ENCODE results near the gene FHL1.
"Not testable (repeated sequence)": the region's sequence is repeated elsewhere in the genome, so short reads cannot be mapped to it uniquely, and the experiment has no call there.

The FHL1 gene

DNA sequence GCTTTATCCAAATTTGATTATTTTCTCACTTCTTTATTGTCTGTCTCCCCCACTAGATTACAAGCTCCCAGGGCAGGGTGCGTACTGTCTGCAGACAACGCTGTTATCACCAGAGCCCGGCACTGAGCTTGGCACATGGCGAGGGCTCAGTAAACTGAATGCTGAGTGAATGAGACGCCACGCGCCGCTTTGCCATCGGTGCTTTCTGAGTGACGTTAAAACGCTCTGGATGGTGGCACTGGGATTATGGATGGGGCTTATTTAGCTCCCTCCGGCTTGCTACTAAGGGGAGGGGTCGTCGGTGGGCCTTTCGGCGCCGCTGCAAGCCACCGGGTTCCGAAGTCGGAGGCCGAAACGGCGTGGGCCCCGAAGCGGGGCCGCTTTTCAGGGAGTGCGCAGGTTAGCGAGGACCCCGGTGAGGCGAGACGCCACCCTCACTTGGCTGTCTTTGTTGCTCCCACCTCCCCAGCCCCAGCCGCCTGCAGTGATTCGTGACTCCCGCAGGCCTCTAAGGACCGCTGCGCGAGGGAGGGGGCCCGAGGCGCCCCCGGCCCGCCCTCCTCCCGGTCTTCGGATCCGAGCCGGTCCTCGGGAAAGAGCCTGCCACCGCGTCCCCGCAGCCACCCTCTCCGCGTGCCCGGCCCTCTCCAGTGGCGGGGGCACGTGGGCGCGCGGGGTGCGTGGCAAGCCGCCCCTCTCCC lies 569 bp upstream of the FHL1 start:
- DNase-seq (ENCODE audit: low spot score): no peak

DNA sequence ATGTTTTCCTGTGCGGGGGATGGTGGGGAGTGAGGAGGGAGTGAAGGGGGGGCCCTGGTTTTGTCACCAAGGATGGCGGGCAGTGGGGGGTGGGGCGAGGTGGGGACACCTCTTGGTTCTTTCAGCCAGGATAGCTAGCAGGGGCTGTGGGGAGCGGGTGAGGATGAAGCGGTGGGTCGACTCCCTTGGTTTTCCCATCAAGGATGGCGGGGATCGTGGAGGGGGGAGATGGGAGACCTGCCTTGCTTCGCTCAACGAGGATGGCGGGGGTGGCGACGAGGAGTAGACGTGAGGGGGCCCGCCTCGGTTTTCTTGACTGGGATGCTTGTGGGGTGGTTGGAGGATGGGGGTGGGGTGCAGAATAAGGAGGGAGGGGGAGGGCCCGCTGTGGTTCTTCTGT lies 643 bp downstream of the FHL1 start:
- DNase-seq (ENCODE audit: low spot score): no peak

DNA sequence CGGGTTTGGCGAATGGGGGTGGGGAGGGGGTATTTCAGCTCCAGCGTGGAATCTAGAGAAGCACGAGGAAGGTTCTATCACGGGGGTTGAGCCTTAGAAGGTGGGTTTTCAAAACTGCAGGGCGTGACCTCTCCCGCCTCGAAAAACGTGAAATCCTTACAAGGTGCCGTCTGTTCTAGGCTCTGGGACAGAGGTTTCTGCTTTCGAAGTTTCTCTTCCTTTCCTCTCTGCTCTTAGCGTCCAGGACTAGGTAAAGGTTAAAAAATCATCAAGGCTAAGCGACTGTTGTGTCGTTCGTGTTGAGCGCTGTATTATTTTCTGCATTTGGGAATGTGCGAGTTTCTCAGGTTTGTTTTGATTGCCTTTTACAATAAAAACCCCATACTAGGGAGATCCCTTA lies 1.1 kb downstream of the FHL1 start:
- DNase-seq (ENCODE audit: low spot score): no peak

DNA sequence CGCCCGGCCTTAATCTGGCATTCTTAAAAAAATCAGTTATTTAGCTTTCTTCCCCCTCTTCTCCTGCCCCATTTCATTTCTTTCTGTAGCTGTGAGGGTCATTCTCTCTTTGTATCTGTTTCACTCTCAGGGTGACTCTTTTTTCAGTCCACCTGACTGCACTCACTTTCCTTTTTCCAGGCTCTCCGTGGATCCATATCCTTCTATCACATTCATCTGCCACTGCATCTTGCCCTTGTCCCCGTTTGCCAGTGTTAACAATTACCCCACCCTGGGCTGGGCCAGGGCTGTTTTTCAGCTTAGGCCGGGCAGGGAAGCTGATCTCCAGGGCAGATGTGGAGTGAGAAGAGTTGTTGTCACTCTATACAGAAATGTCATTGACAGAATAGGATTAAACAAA lies 7.7 kb downstream of the FHL1 start:
- DNase-seq (ENCODE audit: low spot score): no peak

DNA sequence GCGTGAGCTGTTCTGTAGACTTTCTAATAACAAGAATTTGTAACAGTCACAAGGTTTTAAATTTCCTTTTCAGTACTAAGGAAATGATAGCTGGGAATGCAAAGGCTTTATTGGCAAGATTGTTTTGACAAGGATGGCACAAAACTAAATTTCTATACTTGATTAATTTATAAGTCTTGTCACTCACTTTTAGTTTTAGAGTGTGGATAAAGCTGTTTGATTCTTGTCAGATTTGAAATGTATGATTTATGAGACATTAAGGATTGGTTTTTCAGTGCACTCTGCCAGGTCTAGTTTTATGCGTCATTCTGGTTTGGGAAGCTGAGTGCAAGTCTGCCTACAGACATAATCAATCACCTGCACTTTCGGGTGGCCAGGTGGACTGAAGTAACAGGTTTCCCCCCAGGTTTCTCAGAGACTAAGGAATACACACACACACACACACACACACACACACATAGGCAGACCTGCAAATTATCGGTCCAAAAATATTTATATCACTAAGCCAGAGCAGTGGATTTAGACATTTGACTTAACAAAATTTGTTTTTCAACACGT lies 9.3 kb downstream of the FHL1 start:
- DNase-seq (ENCODE audit: low spot score): no peak

DNA sequence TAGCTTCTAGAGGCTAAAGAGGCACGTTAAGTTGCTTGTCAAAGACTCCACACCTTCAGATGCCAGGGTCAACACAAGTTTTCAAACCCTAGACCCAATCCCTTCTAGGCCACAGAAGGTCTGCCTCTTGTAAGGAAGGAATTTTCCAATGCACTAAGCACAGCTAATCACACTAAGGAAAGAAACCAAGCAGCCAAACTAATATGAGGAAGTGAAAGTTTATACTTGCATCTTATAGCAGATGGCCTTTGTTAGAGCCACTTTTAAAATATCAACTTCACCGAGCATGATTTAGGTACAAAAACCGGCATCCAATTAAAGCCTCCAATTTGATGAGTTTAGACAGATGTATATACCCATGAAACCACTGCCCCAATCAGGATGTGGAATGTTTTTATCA lies 9.9 kb downstream of the FHL1 start:
- DNase-seq (ENCODE audit: low spot score): no peak

DNA sequence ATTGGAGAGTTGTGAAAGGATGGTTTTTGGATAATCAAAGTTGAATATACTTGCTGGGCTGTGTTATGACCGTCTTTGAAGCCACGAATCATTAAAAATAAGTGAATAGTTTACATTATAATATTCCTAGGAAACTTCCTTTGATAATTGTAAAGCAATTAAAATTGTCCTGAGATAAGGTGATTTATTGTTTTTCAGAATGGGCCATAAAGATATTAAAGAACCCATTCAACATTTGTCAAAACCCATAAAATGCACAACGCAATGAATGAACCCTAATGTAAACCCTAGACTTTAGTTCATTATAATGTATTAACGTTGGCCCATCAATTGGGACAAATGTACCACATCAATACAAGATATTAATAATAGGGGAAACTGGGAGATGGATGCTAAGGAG lies 11.4 kb downstream of the FHL1 start:
- no peak for DNase-seq (ENCODE audit: low spot score)

DNA sequence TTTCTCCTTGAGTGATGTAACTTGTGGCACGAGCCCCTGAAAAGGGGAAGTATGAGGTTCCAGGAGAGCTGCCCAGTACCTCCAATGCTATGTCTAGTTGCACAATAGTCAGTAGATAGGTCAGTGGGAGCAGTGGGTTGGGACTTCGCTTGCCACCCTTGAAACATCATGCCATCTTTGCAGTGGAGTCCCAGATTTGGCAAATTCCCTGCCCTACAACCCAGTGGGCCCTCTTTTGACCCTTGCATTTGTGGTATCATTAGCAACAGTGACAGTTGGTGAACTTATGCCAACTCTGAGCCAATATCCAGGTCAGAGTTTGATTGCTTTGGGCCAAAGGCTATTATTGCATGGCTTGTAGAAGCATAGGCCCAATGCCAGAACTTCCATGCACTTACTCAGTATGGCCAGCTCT lies 12.3 kb downstream of the FHL1 start:
- no peak for DNase-seq (ENCODE audit: low spot score)

DNA sequence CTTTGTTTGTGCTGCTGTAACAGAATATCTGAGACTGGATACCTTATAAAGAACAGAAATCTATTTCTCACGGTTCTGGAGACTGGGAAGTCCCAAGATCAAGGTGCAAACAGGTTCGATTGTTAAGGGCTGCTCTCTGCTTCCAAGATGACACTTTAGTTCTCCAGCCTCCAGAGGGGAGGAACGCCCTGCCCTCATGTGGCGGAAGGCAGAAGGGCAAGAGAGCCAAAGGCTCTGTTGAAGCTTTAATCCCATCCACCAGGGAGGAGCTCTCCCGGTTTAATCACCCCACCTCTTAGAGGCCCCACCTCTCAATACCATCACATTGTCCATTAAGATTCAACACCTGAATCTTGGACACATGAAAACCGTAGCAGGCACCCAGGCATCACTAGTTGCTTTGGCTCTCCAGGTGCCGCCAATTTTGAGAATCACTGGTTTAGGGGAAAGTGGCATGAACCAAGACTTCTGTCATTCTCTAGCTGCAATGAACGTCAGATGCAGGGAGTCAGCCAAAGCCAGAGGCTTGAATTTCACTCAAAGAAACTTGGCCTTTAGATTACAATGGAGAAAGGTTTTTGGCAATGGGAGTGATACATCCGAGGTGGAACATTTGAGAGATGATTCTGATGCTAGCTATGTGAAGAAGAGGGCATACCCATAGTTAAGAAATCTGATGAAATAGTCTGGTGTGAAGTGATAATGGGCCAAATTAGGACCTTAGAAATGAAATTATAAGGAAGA lies 15.7 kb downstream of the FHL1 start:
- peak; percentile 57 for DNase-seq (ENCODE audit: low spot score)

DNA sequence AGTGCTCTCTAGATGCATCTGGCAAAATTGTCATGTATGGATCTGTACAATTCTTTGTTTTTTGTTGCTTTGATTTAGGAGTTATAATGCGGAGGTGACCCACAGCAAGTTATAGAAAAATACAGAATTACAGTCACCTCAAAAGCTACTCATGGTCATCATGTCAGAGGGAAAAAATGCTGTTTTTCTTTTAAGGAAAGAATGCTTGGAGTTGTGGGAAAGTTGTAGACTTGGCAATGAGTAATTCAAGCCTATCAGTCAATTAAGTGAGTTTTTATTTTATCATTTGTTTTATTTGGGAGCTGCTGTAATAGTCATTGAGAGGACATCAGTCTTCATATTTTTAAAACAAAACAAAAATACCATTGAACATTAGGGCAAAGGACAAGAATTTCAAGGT lies 16.4 kb downstream of the FHL1 start:
- DNase-seq (ENCODE audit: low spot score): no peak

DNA sequence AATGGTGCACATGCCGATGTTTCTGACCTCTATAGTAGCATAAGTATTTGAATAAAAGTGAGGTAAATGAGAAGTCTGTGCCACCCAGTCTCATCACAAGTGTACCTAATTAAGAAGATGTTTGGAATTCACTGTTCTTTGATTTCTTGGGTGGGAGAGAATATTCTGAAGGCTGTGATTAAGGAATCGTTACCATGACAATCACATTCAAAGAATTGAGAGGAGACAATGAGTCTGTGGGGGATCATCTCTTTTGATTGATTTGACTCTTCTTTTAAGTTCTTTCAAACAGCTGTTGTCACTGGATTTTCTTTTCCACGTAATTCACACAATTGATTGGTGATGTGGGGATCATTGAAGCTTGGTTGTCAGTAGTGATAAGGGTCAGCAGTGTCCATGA lies 18.1 kb downstream of the FHL1 start:
- DNase-seq (ENCODE audit: low spot score): no peak

DNA sequence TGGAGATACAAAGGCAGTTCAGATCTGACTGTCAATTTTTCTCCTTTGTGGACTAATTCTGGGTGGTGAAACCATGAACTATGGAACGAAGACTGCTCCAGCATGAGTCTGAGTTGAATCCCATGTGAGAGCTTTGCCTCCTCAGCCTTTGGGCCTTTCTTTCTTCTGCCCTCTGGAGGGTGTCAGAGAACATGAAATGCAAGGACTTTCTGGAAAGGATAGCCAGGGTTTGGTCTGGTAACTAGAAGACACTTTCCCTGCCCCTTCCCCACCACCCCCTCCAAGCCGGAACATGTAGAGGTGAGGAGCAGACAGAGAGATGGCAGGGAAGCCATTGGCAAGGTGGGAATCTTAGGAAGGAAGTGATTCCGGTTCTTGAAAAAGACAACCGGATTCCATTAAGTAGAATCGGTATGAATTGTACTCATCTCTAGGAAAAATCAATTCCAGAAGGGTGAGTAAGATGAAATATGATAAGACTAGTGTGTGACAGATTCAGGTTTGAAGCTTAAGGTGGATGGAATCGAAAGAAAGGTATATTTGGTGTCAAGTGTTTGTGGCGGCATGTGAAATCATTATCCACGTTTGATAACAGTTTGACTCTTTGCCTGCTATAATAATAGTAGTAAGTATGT lies 19.0 kb downstream of the FHL1 start:
- no peak for DNase-seq (ENCODE audit: low spot score)

DNA sequence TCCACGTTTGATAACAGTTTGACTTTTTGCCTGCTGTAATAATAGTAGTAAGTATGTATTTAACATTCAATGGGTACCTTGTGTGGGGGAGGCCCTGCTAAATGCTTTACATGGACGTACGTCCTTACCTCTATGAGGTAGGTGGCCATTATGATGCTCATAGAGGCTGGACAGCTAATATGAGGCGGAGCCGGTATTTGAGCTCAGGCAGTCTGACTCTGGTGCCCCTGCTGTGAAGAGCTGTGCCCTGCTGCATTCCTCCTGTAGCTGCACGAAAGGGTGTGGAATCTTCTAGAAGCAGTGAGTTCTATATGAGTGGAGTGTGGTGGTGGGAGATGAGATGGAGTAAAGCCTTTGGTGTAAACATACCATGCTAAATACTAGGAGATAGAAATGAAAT lies 20.7 kb downstream of the FHL1 start:
- DNase-seq (ENCODE audit: low spot score): not testable (repeated sequence)

DNA sequence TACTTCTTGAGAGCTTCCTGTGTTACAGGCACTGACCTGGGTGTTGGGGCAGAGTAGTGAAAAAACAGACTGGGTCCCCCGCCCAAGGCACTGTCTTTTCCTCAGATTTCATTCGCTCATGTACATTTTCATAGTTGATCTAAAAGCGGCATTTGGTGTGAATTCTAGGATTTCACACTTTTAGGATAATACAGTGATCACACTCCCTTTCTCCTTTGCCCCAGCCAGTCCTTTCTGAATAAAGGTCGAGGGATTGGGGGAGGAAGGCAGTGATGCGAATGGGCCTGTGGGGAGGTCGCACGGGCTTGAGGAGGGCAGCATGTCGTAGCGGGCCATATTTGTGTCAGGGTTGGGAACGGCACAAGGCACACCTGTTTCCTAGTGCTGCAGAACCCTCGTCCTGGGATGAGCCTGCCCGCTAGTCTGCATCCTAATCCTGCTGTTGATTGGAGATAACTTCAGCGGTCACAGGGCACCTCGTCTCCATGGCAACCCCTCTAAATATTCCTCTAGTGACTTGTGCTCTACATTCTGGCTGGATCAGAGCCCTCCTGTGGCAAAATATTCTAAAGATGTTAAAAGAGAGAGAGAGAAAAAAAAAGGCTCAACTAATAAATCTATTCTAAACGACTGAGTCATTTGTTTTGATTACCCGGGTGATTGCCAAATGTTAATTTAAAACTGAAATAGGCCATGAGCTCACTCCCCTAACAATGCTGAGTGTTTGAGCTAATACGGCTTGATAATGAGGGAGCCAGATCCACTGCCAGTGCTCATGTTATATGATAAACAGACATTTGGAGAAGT lies 21.8 kb downstream of the FHL1 start:
- DNase-seq (ENCODE audit: low spot score): peak; percentile 68

DNA sequence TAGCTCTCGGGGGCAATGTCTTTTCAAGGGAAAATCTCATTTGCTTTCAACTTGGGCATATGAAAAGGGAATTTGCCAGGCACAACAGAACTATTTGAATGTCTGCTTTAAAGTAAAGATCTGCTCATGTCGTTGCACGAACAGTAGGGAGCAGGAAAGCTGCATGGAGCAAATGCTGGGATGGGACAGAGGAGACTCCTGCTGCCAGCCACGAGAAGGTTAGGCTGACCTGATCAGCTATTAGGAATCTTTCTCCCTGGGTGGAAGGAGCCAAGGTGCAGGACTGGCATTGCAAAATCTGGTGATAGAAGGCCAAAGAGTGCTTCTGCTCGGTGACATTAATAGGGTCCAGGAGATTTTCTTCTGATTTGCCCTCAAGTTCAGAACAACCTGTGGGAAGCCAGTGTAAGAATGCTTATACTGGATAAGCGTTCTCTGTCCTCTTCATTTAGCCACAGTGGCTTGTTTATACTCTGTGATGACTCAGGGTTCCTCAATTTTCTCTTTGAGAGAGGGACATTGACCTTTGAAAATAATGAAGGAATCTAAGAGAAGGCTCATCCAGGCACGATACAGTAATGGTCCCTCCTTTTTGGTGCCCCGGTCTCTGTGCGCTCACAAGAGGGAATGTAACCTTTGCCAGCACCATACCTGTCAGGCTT lies 22.9 kb downstream of the FHL1 start:
- no peak for DNase-seq (ENCODE audit: low spot score)

DNA sequence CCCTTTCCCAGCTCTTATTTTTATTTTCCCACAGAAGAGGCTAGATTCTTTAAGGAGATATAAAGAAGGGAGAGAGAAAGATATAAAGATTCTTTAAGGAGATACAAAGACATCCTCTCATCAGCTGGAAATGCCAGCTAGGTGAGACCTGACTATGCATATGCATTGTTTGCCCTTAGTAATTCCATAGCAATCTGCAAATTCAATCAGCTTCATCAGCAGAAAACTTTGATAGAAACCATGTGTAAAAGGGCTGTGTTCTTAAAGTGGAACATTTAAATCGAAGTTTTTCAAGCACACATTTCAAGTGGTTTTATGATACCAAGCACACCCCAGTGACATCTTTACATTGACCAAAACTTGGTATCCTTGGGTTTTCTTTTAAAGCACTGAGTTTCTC lies 24.1 kb downstream of the FHL1 start:
- DNase-seq (ENCODE audit: low spot score): no peak

DNA sequence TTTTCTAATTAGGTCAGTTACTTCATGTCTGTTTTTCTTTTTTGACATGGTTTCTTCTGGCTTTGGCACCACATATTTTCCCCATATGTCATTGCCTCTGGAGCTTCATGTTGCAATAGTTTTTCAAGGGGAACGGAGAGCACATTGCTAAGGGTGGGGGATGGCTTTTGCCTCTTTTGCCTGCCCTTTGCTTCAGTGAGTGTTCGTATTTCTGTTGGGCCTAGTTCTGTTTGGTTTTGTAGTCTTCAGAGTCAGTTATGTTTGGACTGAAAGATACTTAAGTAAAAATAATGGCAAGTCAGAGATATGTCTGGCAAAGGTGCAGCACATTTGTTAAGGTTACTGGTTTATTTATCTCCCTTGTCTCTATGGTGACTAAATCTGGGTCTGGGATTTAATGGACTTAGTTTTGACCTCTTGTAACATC lies 29.1 kb downstream of the FHL1 start:
- DNase-seq (ENCODE audit: low spot score): no peak

DNA sequence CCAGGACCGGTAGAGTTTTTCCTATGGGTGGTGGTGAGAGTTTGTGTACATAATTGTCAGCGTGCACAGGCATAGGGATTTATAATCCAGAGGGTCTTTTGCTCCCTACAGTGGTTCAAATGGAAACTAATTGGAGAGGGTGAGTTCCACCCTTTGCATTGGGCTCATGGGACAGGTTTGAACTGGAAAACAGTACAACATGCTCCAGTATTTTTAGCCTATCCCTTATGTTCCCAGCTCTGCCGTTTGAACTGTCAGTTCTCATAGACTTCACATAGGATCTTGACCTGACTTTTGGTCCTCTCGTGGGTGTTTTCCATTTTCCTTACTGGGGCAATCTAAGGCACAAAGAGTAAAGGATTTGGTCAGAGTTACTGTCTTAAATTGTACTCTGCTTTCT lies 31.8 kb downstream of the FHL1 start:
- no peak for DNase-seq (ENCODE audit: low spot score)

DNA sequence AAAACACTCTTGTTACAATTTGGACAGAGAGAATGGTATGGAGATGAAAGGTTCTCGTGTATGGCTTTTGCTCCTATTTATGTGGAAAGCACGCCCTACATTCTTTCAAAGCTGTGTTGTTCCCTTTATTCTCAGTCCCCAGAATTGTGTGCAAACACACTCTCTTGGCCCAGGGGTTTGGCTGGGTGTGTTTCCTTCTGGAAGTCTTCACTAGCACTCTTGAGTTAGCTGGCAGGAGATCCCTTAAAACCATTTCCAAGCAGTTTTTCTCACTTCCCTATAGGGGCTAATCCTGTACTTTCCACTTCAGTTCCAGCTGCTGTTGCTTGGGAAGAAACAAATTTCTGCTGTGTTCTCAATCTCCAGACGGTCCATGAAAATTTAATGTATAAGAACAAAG lies 35.1 kb downstream of the FHL1 start:
- no peak for DNase-seq (ENCODE audit: low spot score)

DNA sequence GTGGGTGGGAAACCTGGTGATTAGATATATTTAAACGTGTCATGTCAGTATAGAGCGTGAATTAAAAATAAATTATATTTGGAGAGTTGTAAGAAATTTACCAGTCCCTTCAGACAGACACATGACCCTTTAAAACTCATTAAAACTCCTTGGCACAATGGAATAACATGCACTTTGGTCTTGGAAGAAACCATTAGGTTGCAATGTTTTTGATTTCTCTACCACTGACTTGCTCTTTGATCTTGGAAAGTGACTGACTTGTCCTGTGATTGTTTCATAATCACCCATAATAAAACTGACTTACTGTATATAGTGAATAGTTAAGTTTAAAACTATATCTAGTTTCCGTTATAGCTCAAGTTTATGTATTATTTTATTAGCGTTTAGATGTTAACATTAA lies 35.8 kb downstream of the FHL1 start:
- no peak for DNase-seq (ENCODE audit: low spot score)

DNA sequence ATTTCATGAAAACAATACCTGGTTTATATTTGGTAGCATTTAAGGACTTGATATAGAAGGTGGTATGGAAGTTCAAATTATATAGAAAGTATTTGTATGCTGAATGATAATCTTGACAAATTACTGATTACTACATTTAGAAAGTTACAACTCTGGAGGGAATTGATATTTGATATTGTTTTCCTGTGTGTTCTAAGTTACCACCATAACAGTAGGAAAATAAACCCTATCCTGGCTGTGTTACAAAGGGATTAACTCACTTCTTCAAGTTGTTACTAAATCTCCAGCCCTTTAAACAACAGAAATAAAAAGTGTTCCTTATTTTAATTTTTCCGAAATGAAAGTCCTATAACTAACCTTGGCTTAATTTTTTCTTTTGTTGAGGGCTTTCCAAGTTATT lies 36.6 kb downstream of the FHL1 start:
- DNase-seq (ENCODE audit: low spot score): no peak

All from ecto neural progenitor cell (in vitro differentiated cells).